Smooth muscle cell (in vitro differentiated cells): ENCODE results near the gene CBX8. TPM values are rescaled to one million over a fixed set of nuclear protein-coding genes. Genes with fewer than 3 reads are reported as not detected.

Source experiments
- DNase-seq: peaks from one replicate; lab custom pipeline; 2025; ENCODE audit not compliant: unreplicated experiment; lab: John Stamatoyannopoulos, UW
- H2AFZ ChIP-seq: fragments of 200-600 bp; sonication (generic); 2 replicates; pipeline ENCODE4 v1.6.0; 2016; ENCODE audit warnings: antibody characterized with exemption, low read depth, mild to moderate bottlenecking
- H3F3A ChIP-seq: fragments of 200-600 bp; sonication (generic); 2 replicates; pipeline ENCODE4 v1.6.0; 2017; ENCODE audit warnings: antibody characterized with exemption, low read depth
- H3K27ac ChIP-seq: fragments of 200-600 bp; sonication (generic); 2 replicates; pipeline ENCODE4 v1.5.1; 2016; ENCODE audit warnings: low read depth, mild to moderate bottlenecking
- H3K27me3 ChIP-seq: fragments of 200-600 bp; sonication (generic); 2 replicates; pipeline ENCODE4 v1.6.1; 2016; ENCODE audit warnings: low read depth, mild to moderate bottlenecking
- H3K36me3 ChIP-seq: fragments of 200-600 bp; sonication (generic); 2 replicates; pipeline ENCODE4 v1.5.1; 2016; ENCODE audit warnings: low read depth
- H3K4me1 ChIP-seq: fragments of 200-600 bp; sonication (generic); 2 replicates; pipeline ENCODE4 v1.5.1; 2016; ENCODE audit warnings: low read depth
- H3K4me2 ChIP-seq: fragments of 200-600 bp; sonication (generic); 2 replicates; pipeline ENCODE4 v1.6.0; 2016; ENCODE audit warnings: mild to moderate bottlenecking
- H3K4me3 ChIP-seq: fragments of 200-600 bp; sonication (generic); 2 replicates; pipeline ENCODE4 v1.5.1; 2016; ENCODE audit warnings: mild to moderate bottlenecking
- H3K79me2 ChIP-seq: fragments of 200-600 bp; sonication (generic); 2 replicates; pipeline ENCODE4 v1.6.0; 2016; ENCODE audit warnings: low read depth, mild to moderate bottlenecking
- H3K9ac ChIP-seq: fragments of 200-600 bp; sonication (generic); 2 replicates; pipeline ENCODE4 v1.6.0; 2016; ENCODE audit warnings: low read depth
- H3K9me3 ChIP-seq: fragments of 200-600 bp; sonication (generic); replicated peaks from 2 replicates; pipeline ENCODE4 v1.5.1; 2016; ENCODE audit warnings: low read depth
- H4K20me1 ChIP-seq: fragments of 200-600 bp; sonication (generic); 2 replicates; pipeline ENCODE4 v1.6.0; 2016; ENCODE audit warnings: low read depth
- CTCF ChIP-seq: fragments of 200-600 bp; sonication (generic); IDR thresholded peaks from 2 replicates; pipeline ENCODE4 v1.5.1; 2017; ENCODE audit warnings: borderline replicate concordance, mild to moderate bottlenecking, antibody characterized with exemption; ENCODE audit not compliant: insufficient read depth, poor library complexity, severe bottlenecking
- WGBS: methylation state at CpG from one replicate; pipeline ENCODE4 v1.1.7; 2016; ENCODE audit warnings: low lambda C conversion rate; 5-methylcytosine and 5-hydroxymethylcytosine counted together
- polyA plus RNA-seq: library from polyadenylated mRNA; unstranded; fragments of >200 nt; fragmentation: Nextera tagmentation; extraction: Ambion mirVana; gene quantifications from 2 replicates; pipeline ENCODE4 v1.2.1, GENCODE V29; 2016
- total RNA-seq: library from RNA; depleted of rRNA; stranded (reverse); fragments of >200 nt; gene quantifications from 2 replicates; pipeline ENCODE4 v1.2.3, GENCODE V29; 2014

Gene CBX8
- total and polyA plus RNA-seq, 2 experiments from 2014 or later = 2.6 to 4.3 TPM

- Histone ChIP-seq H3K27me3 (peaks cover 19% of the 10 kb centered on the region), H3K9me3 (no peaks in the 10 kb centered on the region), H3K4me2 (no peak overlapping the region), H3F3A (no peaks in the 10 kb centered on the region), H4K20me1 (no peaks in the 10 kb centered on the region), H3K4me1 (no peaks in the 10 kb centered on the region), H3K36me3 (no peaks in the 10 kb centered on the region), H2AFZ (no peak overlapping the region), H3K27ac (no peak overlapping the region), H3K79me2 (no peaks in the 10 kb centered on the region), H3K9ac (no peak overlapping the region), H3K4me3 (no peak overlapping the region)
- 91% methylated on average over 28 of the region's 28 CpGs for WGBS
- no peak for TF ChIP-seq CTCF
- DNase-seq = no peak
These were observed 27.0 kb downstream of the CBX8 start for GRCh38 chr17:79769570-79770506.

GRCh38 chr17:79765708-79766107, 31.2 kb downstream of the CBX8 start:
- H3F3A ChIP-seq = no peaks in the 10 kb centered on the region
- H4K20me1 ChIP-seq = no peaks in the 10 kb centered on the region
- H3K79me2 ChIP-seq = no peaks in the 10 kb centered on the region
- no peak for TF ChIP-seq CTCF
- H3K36me3 ChIP-seq = no peaks in the 10 kb centered on the region
- no peak overlapping the region for H3K4me3 ChIP-seq
- no peak overlapping the region for H2AFZ ChIP-seq
- no peaks in the 10 kb centered on the region for H3K9me3 ChIP-seq
- no peak for DNase-seq
- no peak overlapping the region for H3K9ac ChIP-seq
- no peak overlapping the region for H3K4me2 ChIP-seq
- H3K27me3 ChIP-seq = no peaks in the 10 kb centered on the region
- WGBS = 84% methylated on average over 3 of the region's 3 CpGs
- H3K4me1 ChIP-seq = no peaks in the 10 kb centered on the region
- H3K27ac ChIP-seq = no peak overlapping the region

GRCh38 chr17:79761894-79762589, 34.8 kb downstream of the CBX8 start:
- WGBS = 92% methylated on average over 19 of the region's 19 CpGs

More at GRCh38 chr17:79761894-79762589, 34.8 kb downstream of the CBX8 start:
- H2AFZ ChIP-seq = no peak overlapping the region
- H3F3A ChIP-seq = no peaks in the 10 kb centered on the region
- H3K79me2 ChIP-seq = no peaks in the 10 kb centered on the region
- H3K9ac ChIP-seq = no peak overlapping the region
- no peaks in the 10 kb centered on the region for H3K27me3 ChIP-seq
- H3K36me3 ChIP-seq = no peaks in the 10 kb centered on the region
- no peaks in the 10 kb centered on the region for H4K20me1 ChIP-seq
- H3K4me2 ChIP-seq = no peak overlapping the region
- H3K4me3 ChIP-seq = no peak overlapping the region
- DNase-seq = no peak
- no peak for TF ChIP-seq CTCF
- no peak overlapping the region for H3K27ac ChIP-seq
- no peaks in the 10 kb centered on the region for H3K9me3 ChIP-seq
- no peaks in the 10 kb centered on the region for H3K4me1 ChIP-seq
